Large intestine (tissue), 3 donors: ENCODE results near the gene KNCN. TPM values are rescaled to one million over a fixed set of nuclear protein-coding genes. Genes with fewer than 3 reads are reported as not detected.

Experiments used
- DNase-seq, 2 donors: peaks; one replicate each; pipeline versions ENCODE4 v3.0.0 to v3.0.0-alpha.2; 2013
- H3K27ac ChIP-seq: one replicate; pipeline ENCODE4 v1.5.1; 2013; ENCODE audit warnings: low read length
- H3K27me3 ChIP-seq: 2 replicates; pipeline ENCODE4 v1.6.1; 2013; ENCODE audit warnings: low read length; ENCODE audit not compliant: control insufficient read depth, insufficient read depth
- H3K36me3 ChIP-seq: 2 replicates; pipeline ENCODE4 v1.6.1; 2013; ENCODE audit warnings: low read length; ENCODE audit not compliant: control insufficient read depth, insufficient read depth
- H3K4me1 ChIP-seq: one replicate; pipeline ENCODE4 v1.6.1; 2013; ENCODE audit warnings: low read length; ENCODE audit not compliant: control insufficient read depth, insufficient read depth
- H3K4me3 ChIP-seq: one replicate; pipeline ENCODE4 v1.5.1; 2013; ENCODE audit warnings: low read length
- H3K9me3 ChIP-seq: one replicate; pipeline ENCODE4 v1.6.1; 2013; ENCODE audit warnings: mild to moderate bottlenecking, low read depth, low read length, moderate library complexity; ENCODE audit not compliant: control insufficient read depth
- WGBS: methylation state at CpG from one replicate; pipeline ENCODE4 v1.1.5; 2013; ENCODE audit warnings: low lambda C conversion rate; ENCODE audit not compliant: insufficient coverage; 5-methylcytosine and 5-hydroxymethylcytosine counted together
- polyA plus RNA-seq: library from polyadenylated mRNA; unstranded; fragments of 120-200 nt; gene quantifications from one replicate; pipeline ENCODE4 v1.2.1, GENCODE V29; 2013

Gene KNCN
- polyA plus RNA-seq, 1 donor = 0.18 TPM

DNA sequence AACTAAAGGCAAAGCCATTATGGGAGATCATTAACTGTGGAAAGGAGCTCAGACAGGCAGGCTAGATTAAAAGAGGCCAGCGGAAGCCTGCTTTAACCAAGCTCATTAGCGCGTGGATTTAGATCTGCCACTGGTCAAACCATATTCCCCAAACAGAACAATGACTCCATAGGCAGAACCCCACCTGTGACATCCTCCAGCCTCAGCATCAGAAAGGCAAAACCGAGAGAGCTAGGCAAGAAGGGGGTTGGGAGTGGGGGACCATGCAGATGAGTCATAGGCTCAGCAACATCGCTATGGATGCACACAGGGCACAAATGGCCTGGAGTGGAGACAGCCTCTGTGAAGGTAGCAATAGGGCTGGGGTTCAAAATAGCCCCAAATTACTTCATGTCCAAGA, 32.0 kb upstream of the KNCN start:
- H3K4me3 ChIP-seq = no peak overlapping the region
- no peak overlapping the region for H3K27ac ChIP-seq
- H3K4me1 ChIP-seq = no peaks in the 10 kb centered on the region
- no peaks in the 10 kb centered on the region for H3K27me3 ChIP-seq
- H3K9me3 ChIP-seq = no peaks in the 10 kb centered on the region
- peaks cover 47% of the 10 kb centered on the region for H3K36me3 ChIP-seq
- no CpG with 5 or more reads among the region's 5 CpGs for WGBS
- no peak for DNase-seq

DNA sequence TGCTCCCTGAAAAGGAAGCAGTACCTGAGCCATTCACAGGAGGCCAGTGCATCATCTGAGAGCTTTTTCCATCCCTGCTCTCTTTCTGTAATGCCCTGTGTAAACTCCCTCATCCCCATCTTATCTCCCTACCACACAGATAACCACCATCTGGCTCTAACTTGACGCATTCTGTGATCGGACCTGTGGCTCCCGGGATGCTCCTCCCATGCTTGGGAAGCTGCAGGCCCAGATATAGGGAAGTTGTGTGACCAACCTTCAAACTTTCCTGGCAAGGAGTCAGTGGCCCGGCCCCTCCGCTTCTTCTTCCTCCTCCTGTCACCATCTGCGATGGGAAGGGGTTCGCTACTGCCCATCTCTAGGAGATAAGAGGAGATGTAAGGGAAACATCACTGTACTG, 31.5 kb upstream of the KNCN start:
- no CpG with 5 or more reads among the region's 7 CpGs for WGBS
- peaks cover 48% of the 10 kb centered on the region for H3K36me3 ChIP-seq
- H3K4me1 ChIP-seq = no peaks in the 10 kb centered on the region
- H3K4me3 ChIP-seq = no peak overlapping the region
- no peak overlapping the region for H3K27ac ChIP-seq
- no peak for DNase-seq
- H3K27me3 ChIP-seq = no peaks in the 10 kb centered on the region
- no peaks in the 10 kb centered on the region for H3K9me3 ChIP-seq

- Histone ChIP-seq H3K4me3 (no peak overlapping the region), H3K4me1 (no peaks in the 10 kb centered on the region), H3K36me3 (peaks cover 52% of the 10 kb centered on the region), H3K27me3 (no peaks in the 10 kb centered on the region), H3K27ac (no peak overlapping the region), H3K9me3 (no peaks in the 10 kb centered on the region)
- 100% methylated on average over 2 of the region's 4 CpGs for WGBS
- no peak for DNase-seq
These were observed 30.4 kb upstream of the KNCN start for GRCh38 chr1:46581681-46582455.

GRCh38 chr1:46580140-46580903, 28.9 kb upstream of the KNCN start:
- no peak for DNase-seq
- WGBS = 100% methylated on average over 1 of the region's 6 CpGs
- H3K27ac ChIP-seq = no peak overlapping the region
- H3K27me3 ChIP-seq = no peaks in the 10 kb centered on the region
- no peak overlapping the region for H3K4me3 ChIP-seq
- H3K9me3 ChIP-seq = no peaks in the 10 kb centered on the region
- H3K4me1 ChIP-seq = no peaks in the 10 kb centered on the region
- peaks cover 54% of the 10 kb centered on the region for H3K36me3 ChIP-seq

- Histone ChIP-seq H3K27ac (no peak overlapping the region), H3K9me3 (no peaks in the 10 kb centered on the region), H3K4me3 (no peak overlapping the region), H3K36me3 (peaks cover 40% of the 10 kb centered on the region), H3K27me3 (no peaks in the 10 kb centered on the region), H3K4me1 (no peaks in the 10 kb centered on the region)
- DNase-seq = no peak
- WGBS = no CpG with 5 or more reads among the region's 4 CpGs
These were observed 26.2 kb upstream of the KNCN start for GRCh38 chr1:46577671-46578070.

DNA sequence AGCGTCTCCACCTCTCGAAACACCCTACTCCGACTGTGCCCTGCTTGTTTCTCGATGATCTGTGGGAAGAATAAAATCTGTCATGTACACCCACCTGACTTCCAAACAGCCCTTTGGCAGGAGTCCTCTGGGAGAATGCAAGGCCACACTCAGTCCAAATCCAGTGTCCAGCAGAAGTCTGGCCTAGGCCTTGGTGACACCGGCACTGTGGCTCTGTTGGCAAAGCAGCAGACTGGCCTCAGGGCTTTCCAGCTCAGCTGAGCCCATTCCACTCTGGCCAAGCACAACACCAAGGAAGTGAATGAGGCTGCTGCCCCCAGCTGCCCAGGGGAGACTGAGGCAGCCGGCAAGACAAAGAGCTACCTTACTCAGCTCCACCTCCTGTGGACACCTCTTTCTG, 25.1 kb upstream of the KNCN start:
- no peak overlapping the region for H3K4me3 ChIP-seq

DNA sequence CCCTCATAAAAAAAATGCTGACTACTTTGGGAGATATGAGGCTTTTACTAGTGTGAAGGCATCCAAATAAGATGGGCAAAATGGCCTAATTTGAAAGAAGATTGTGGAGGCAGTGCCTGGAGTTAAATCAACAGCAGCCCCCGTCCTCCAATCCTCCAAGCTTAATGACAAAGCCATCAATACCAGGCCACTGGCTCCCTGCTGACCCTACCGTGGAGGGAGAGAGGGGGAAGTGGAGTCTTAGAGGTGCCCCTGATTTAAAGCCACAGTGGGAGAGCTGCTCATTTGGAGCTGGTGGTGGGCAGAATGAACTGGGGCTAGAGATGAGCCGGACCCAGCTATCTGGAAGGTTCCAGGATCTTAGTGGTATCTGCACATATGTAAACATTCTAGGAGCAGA, 24.3 kb upstream of the KNCN start:
- no peaks in the 10 kb centered on the region for H3K27me3 ChIP-seq
- peaks cover 34% of the 10 kb centered on the region for H3K36me3 ChIP-seq
- H3K9me3 ChIP-seq = no peaks in the 10 kb centered on the region
- H3K4me1 ChIP-seq = no peaks in the 10 kb centered on the region
- H3K27ac ChIP-seq = no peak overlapping the region
- H3K4me3 ChIP-seq = no peak overlapping the region
- DNase-seq = no peak
- no CpG with 5 or more reads among the region's 3 CpGs for WGBS

More for the DNA sequence above, 25.1 kb upstream of the KNCN start:
- Histone ChIP-seq H3K4me1 (no peaks in the 10 kb centered on the region), H3K27me3 (no peaks in the 10 kb centered on the region), H3K36me3 (peaks cover 34% of the 10 kb centered on the region), H3K9me3 (no peaks in the 10 kb centered on the region), H3K27ac (no peak overlapping the region)
- DNase-seq = no peak
- no CpG with 5 or more reads among the region's 6 CpGs for WGBS

DNA sequence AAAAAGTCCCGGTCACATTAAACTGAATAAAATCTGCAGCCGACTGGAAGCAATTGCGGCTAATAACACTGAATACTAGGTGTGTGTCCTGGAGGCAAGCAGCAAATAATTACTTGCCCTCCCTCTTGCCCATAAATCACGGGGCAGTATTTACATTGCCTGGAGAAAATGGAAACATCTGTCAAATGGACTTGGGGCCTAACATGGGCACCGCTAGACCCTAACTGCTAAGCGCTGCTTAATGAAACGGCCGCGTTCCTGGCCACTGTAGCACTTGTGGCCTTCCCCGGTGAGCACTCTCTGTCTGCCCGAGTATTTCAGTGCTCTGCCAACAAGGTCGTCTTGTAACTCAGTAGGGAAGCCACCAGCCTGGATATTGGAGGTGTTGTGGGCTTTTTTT, 23.9 kb upstream of the KNCN start:
- Histone ChIP-seq H3K36me3 (peaks cover 35% of the 10 kb centered on the region), H3K4me3 (no peak overlapping the region), H3K9me3 (no peaks in the 10 kb centered on the region), H3K4me1 (no peaks in the 10 kb centered on the region), H3K27me3 (no peaks in the 10 kb centered on the region), H3K27ac (no peak overlapping the region)
- WGBS = no CpG with 5 or more reads among the region's 12 CpGs
- DNase-seq = no peak

GRCh38 chr1:46571691-46572225, 20.3 kb upstream of the KNCN start:
- WGBS = no CpG with 5 or more reads among the region's 6 CpGs
- H3K4me3 ChIP-seq = no peak overlapping the region
- no peak for DNase-seq
- H3K4me1 ChIP-seq = no peaks in the 10 kb centered on the region
- no peaks in the 10 kb centered on the region for H3K9me3 ChIP-seq
- peaks cover 26% of the 10 kb centered on the region for H3K36me3 ChIP-seq
- no peak overlapping the region for H3K27ac ChIP-seq
- no peaks in the 10 kb centered on the region for H3K27me3 ChIP-seq

GRCh38 chr1:46569884-46570725, 18.7 kb upstream of the KNCN start:
- Histone ChIP-seq H3K9me3 (no peaks in the 10 kb centered on the region), H3K4me1 (no peaks in the 10 kb centered on the region), H3K27ac (no peak overlapping the region), H3K27me3 (no peaks in the 10 kb centered on the region), H3K36me3 (peaks cover 19% of the 10 kb centered on the region), H3K4me3 (no peak overlapping the region)
- 100% methylated on average over 2 of the region's 14 CpGs for WGBS
- DNase-seq = no peak
